Right cardiac atrium (tissue), 5 donors: Measurements from ENCODE around the gene GLIS2. TPM values are rescaled to one million over a fixed set of nuclear protein-coding genes. Genes with fewer than 3 reads are reported as not detected.

Source experiments
- ATAC-seq, 2 donors: fragments of 200-7000 bp; cut with Tn5 transposase; one replicate each; pipeline versions ENCODE4 v1.8.0 to v1.9.1; 2020; ENCODE audit warnings: moderate library complexity in 2 of 2, mild to moderate bottlenecking in 1 of 2
- DNase-seq, 3 donors: peaks; one replicate each; pipeline ENCODE4 v3.0.0-alpha.2; 2020
- H3K27ac ChIP-seq: one replicate; pipeline ENCODE4 v1.5.1; 2013; ENCODE audit warnings: mild to moderate bottlenecking, low read length, control low read depth, moderate library complexity
- H3K27me3 ChIP-seq: one replicate; pipeline ENCODE4 v1.6.1; 2013; ENCODE audit not compliant: control insufficient read depth, insufficient read depth
- H3K4me1 ChIP-seq: one replicate; pipeline ENCODE4 v1.6.1; 2013; ENCODE audit warnings: low read length; ENCODE audit not compliant: control insufficient read depth, insufficient read depth
- H3K4me3 ChIP-seq: one replicate; pipeline ENCODE4 v1.5.1; 2013; ENCODE audit warnings: low read length, control low read depth
- H3K9me3 ChIP-seq: one replicate; pipeline ENCODE4 v1.6.1; 2013; ENCODE audit warnings: low read length; ENCODE audit not compliant: control insufficient read depth
- WGBS: extraction: QIAGEN DNeasy Blood & Tissue Kit; methylation state at CpG from one replicate; pipeline ENCODE4 v1.1.7; 2013; 5-methylcytosine and 5-hydroxymethylcytosine counted together
- intact Hi-C, 4 donors: fragments of 100-400 bp; cut with DNase I; formaldehyde crosslinking; loops; one replicate each; pipeline versions ENCODE4 v1.11.0 to v1.14.0; 2022 to 2023
- polyA plus RNA-seq: library from polyadenylated mRNA; stranded (reverse); fragments of 200-250 nt; gene quantifications from one replicate; pipeline ENCODE4 v1.2.3, GENCODE V29; 2013
- total RNA-seq, 4 donors: library from RNA; stranded (reverse); fragmentation: NEBNext Ultra II Directional; extraction: Animal tissue kit (Norgen Biotek cat#: 25700); gene quantifications; one replicate each; pipeline ENCODE4 v1.2.1, GENCODE V29; 2021
- donor health status: healthy with polysubstance abuse.
- donor health status: DM: no; HTN: yes; CAD: no.
- donor health status: DM: no; HTN: no; CAD: no.
- donor health status: DM: no; HTN: yes; CAD: no; lungs with severe emphysema.
- donor health status: DM: yes; HTN: yes; CAD: no.

Gene GLIS2
- total and polyA plus RNA-seq, 5 donors, result 15.2 to 34.6 (median 31.6) TPM

DNA sequence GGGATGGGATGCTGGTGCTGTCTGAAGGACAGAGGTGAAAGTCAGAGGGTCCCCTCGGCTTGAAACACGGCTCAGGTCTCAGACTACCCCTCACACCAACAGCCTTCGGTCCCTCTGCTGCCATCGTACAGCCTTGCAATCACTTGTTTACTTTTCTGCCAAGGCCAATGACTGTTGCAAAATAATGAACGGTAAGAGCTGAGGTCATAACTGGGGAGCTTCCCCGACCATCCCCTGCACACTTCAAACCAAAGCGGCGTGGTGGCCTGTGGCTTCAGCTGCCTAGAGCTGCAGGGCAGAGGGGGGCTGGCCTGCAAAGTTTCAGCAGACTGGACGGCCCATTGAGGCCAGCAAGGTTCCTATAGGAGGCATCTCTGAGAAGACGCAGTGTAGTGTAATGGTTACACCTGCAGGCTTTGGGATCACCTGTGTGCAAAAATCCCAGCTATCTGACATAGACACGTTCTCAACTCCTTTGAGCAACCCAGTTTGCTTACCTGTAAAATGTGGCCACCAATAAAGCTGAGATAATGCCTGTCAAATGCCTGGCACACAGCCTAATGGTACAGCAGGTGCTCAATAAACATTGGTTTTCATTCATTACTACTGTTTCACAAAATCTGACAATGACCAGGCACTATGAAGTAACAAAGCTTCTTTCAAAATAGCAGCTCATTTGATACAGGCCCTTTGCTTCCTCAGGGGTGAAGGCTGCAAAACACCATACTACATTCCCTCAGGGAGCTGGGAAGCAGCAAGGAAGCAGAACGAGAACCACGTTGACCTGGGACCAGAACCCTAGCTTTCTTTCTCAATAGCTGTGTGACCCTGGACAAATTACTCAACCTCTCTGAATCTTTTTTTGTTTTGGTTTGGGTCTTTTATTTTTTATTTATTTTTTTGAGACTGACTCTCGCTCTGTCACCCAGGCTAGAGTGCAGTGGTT is 30.2 kb downstream of the GLIS2 start:
- intact Hi-C loops, result no loop called here
- WGBS, result 72% methylated on average over 14 of the region's 14 CpGs
- Histone ChIP-seq H3K4me1 (peaks cover 4% of the 10 kb centered on the region), H3K9me3 (no peaks in the 10 kb centered on the region), H3K4me3 (no peak overlapping the region), H3K27ac (no peak overlapping the region), H3K27me3 (no peaks in the 10 kb centered on the region)
- ATAC-seq, result no peak
- no peak for DNase-seq

DNA sequence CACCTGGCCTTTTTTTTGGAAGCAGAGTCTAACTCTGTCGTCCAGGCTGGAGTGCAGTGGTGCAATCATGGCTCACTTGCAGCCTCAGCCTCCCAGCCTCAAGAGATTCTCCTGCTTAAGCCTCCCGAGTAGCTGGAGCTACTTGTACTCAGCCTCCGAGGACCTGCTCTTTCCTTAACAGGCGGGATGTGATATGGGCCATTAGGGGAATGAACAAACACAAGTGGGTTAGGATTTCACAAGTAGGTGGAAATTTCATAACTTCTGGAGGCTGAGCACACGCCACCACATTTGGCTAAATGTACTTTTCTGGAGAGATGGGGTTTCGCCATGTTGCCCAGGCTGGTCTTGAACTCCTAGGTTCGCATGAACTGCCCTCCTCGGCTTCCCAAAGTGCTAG is 31.1 kb downstream of the GLIS2 start:
- H3K27me3 ChIP-seq, result no peaks in the 10 kb centered on the region
- intact Hi-C loops, result no loop called here
- DNase-seq (no peak), ATAC-seq (no peak)
- H3K4me3 ChIP-seq, result no peak overlapping the region
- peak overlapping the region; percentile 11 for H3K27ac ChIP-seq
- H3K9me3 ChIP-seq, result no peaks in the 10 kb centered on the region
- H3K4me1 ChIP-seq, result peaks cover 4% of the 10 kb centered on the region
- 77% methylated on average over 8 of the region's 8 CpGs for WGBS

DNA sequence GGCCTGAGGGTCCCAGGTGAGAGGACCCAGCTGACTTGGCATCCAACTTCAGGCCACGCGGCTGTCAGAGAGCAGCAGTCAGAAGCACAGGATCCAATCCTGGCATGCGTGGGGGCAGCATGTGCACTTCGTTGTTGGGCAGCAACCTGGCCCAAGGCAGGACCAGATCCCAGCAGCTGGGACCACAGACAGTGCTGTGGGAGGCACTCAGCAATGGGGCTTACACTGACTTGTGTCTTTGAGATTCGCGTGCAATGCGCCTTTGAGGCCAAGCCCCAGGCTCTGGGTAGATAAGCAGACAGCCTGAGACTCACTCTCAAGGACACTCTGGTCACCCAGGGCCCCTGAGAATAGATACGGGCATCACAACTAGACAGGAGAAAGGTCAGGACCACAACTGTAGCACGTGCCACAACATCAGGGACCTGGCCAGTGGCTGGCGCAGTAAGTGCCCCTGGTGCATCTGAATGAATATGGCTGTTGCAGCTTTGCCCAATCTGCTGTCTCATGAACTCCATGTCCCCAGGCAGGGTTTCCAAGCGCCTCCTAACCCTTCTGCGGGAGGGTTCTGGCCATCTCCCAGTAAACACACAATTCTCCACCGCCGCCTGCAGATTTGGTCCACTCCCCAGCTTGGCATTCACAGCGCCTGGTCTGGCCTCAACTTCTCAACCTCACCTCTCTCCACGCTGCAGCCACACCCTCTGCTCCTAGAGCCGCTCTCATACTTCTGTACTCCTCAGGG is 32.1 kb downstream of the GLIS2 start:
- Histone ChIP-seq H3K9me3 (no peaks in the 10 kb centered on the region), H3K4me1 (peaks cover 4% of the 10 kb centered on the region), H3K27me3 (no peaks in the 10 kb centered on the region), H3K4me3 (no peak overlapping the region), H3K27ac (peak overlapping the region; percentile 11)
- intact Hi-C loops, result no loop called here
- WGBS, result 62% methylated on average over 17 of the region's 17 CpGs
- peak; percentile 3 to 5 for ATAC-seq
- DNase-seq, result no peak

DNA sequence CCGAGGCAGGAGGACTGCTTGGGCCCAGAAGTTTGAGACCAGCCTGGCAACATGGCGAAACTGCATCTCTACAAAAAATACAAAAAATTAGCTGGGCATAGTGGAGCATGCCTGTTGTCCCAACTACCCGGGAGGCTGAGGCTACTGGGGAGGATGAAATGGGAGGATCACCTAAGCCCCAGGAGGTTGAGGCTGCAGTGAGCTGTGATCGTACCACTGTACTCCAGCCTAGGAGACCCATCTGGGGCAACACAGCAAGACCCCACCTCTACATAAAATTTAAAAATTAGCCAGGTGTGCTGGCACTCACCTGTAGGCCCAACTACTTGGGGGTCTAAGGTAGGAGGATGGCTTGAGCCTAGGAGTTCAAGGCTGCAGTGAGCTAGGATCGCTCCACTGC is 33.5 kb downstream of the GLIS2 start:
- intact Hi-C loops, result no loop called here
- H3K4me3 ChIP-seq, result no peak overlapping the region
- ATAC-seq, result no peak
- no peak for DNase-seq
- H3K27ac ChIP-seq, result no peak overlapping the region
- peaks cover 4% of the 10 kb centered on the region for H3K4me1 ChIP-seq
- 96% methylated on average over 5 of the region's 5 CpGs for WGBS
- H3K9me3 ChIP-seq, result no peaks in the 10 kb centered on the region
- no peaks in the 10 kb centered on the region for H3K27me3 ChIP-seq

DNA sequence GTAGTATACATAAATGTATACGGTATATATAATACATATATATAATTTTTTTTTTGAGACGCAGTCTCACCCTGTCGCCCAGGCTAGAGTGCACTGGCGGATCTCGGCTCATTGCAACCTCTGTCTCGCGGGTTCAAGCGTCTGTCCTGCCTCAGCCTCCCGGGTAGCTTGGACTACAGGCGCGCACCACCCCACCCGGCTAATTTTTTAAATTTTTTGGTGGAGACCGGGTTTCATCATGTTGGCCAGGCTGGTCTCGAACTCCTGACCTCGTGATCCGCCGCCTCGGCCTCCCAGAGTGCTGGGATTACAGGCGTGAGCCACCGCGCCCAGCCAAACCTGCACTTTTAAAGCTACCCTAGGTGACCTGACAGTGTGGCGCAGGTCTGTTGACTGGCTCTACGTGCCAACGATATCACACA is 34.5 kb downstream of the GLIS2 start:
- 34% methylated on average over 24 of the region's 24 CpGs for WGBS
- no peaks in the 10 kb centered on the region for H3K27me3 ChIP-seq
- no peak for ATAC-seq
- H3K4me3 ChIP-seq, result peak overlapping the region; percentile 94
- peaks cover 4% of the 10 kb centered on the region for H3K4me1 ChIP-seq
- intact Hi-C loops, result no loop called here
- no peaks in the 10 kb centered on the region for H3K9me3 ChIP-seq
- DNase-seq, result peak in 2 of 3 donors; percentile 44 to 66
- H3K27ac ChIP-seq, result peak overlapping the region; percentile 61

DNA sequence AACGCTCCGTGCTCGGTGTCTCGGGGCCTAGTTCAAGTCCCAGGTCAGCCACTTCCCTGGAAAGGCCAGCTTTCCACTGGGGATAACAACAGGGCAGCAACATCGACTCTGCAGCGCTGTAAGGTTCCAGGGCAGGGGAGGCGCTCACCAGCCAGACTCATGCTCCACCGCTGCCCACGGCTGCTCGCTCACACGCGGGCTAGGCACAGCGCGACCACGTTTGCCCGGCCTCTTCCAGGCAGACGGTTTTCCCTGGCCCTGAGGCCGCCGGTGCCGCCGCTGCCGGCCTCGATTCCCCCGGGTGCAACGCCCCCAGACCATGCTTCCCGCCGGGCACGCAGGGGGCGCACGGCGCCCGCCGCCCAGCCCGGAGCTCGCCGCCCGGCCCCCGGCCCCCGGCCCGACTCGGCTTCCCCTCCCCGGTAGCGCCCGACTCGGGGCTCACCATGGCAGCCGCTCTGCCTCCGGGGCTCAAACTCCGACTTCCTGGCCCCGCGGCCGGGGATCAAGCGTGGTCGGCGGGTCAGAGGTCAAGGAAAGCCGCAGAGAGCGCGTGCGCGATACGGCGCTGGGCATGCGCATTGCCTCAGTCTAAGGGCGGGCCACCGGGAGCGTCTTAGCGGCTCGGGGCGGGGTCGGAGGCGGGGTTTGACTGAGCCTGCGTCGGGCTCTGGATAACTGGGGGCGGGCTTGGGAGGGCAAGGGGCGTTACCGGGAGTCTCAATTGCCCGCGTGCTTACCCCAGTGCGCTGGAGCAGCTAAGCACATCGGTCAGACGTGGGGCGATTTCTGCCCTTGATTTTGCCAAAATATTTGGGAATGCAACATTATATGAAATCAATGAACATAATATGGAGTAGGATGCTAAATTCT is 35.2 kb downstream of the GLIS2 start, which contains the start of gene PAM16:
Gene PAM16, minus strand, starts transcription at position 535 of the 873 bp plus-strand sequence. Its CDS starts 87 bp downstream, at position 448.
- Histone ChIP-seq H3K27me3 (no peaks in the 10 kb centered on the region), H3K4me3 (peak within 1 kb of the TSS; percentile 94), H3K9me3 (no peaks in the 10 kb centered on the region), H3K4me1 (peaks cover 4% of the 10 kb centered on the region), H3K27ac (peak within 1 kb of the TSS; percentile 61)
- ATAC-seq, result peak; percentile 95 to 96
- DNase-seq, result peak; percentile 98 to 99 (median 99)
- intact Hi-C loops, result no loop called here
- under 1% methylated on average over 81 of the region's 81 CpGs for WGBS

DNA sequence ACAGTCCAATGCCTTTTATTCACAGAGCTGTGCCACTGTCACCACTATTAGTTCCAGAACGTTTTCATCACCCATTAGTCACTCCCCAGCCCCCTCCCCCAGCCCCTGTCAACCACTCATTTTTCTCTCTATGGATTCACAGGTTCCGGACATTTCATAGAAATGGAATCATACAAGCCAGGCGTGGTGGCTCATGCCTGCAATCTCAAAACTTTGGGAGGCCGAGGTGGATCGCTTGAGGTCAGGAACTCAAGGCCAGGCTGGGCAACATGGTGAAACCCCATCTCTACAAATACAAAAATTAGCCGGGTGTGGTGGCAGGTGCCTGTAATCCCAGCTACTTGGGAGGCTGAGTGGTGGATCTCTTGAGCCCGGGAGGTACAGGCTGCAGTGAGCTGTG is 36.0 kb downstream of the GLIS2 start:
- H3K27ac ChIP-seq, result no peak overlapping the region
- H3K4me1 ChIP-seq, result peaks cover 4% of the 10 kb centered on the region
- H3K27me3 ChIP-seq, result no peaks in the 10 kb centered on the region
- 78% methylated on average over 7 of the region's 7 CpGs for WGBS
- DNase-seq (no peak), ATAC-seq (no peak)
- intact Hi-C loops, result no loop called here
- no peaks in the 10 kb centered on the region for H3K9me3 ChIP-seq
- no peak overlapping the region for H3K4me3 ChIP-seq

DNA sequence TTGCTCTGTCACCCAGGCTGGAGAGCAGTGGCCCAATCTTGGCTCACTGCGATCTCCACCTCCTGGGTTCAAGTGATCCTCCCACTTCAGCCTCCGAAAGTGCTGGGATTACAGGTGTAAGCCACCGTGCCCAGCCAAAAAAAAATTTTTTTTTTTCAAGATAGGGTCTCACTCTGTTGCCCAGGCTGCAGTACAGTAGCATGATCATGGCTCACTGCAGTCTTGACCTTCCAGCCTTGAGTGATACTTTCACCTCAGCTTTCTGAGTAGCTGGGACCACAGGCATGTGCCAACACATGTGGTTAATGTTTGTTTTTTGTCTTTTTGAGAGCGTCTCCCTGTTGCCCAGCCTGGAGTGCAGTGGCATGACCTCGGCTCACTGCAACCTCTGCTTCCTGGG is 37.0 kb downstream of the GLIS2 start:
- WGBS, result 95% methylated on average over 5 of the region's 5 CpGs
- ATAC-seq (no peak), DNase-seq (no peak)
- H3K27ac ChIP-seq, result no peak overlapping the region
- no peaks in the 10 kb centered on the region for H3K4me1 ChIP-seq
- no peak overlapping the region for H3K4me3 ChIP-seq
- no peaks in the 10 kb centered on the region for H3K9me3 ChIP-seq
- intact Hi-C loops, result no loop called here
- H3K27me3 ChIP-seq, result no peaks in the 10 kb centered on the region

DNA sequence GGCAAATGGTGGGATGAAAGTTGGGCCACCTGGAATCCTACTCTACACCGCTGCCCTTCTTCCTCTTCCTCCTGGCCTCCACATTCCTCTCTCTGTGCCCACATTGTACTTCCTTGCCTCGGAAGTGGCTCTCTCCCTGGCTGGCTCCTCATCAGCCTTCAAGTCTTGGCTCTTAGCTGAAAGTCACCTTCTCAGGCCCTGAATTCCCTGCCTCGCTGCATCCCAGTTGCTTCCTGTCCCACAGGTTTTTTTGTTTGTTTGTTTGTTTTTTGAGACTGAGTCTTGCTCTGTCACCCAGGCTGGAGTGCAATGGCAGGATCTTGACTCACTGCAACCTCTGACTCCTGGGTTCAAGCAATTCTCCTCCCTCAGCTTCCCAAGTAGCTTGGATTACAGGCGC is 37.8 kb downstream of the GLIS2 start:
- no peaks in the 10 kb centered on the region for H3K4me1 ChIP-seq
- ATAC-seq (no peak), DNase-seq (no peak)
- H3K27me3 ChIP-seq, result no peaks in the 10 kb centered on the region
- 87% methylated on average over 4 of the region's 4 CpGs for WGBS
- intact Hi-C loops, result no loop called here
- H3K27ac ChIP-seq, result no peak overlapping the region
- H3K4me3 ChIP-seq, result no peak overlapping the region
- no peaks in the 10 kb centered on the region for H3K9me3 ChIP-seq

DNA sequence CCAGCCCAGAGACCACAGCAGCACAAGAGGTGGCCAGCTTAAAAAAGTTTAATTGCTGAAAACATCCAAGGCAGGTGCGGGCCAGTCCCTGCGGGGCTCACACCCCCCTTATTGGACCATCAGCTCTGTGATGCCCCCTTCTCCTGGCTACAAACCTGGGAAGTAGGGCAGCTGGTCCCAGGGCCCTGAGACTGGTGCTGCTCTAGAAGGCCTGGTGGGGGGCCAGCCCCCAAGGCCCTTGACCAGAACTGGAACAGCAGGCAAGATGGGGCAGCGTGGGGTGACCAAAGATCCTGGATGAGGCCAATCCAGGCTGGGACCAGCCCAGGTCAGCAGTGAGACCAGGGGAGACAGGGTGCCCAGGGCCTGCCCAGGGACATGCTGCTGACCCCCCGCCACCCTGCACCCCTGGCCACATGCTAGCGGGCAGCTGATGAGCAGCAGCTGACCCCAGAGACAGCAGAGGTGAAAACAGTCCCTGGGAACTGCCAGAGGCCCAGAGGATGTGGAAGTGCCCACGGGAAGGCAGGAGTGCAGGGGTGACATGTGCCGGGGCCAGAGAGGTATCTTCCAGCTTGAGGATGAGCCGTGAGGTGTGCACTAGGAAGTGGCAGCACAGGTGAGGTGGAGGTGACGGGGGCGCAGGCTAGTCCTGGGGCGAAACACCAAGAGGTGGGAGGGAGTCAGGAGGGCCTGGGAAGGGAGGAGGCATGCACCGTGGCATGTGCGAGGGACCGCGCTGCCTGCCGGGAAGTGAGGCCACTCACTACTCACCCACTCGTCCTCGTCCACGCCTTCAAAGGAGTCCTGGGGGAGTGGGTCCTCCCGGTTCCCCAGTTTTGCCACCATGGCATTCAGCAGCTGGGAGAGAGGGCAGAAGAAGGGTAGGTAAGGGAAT is 38.9 kb downstream of the GLIS2 start:
- H3K27ac ChIP-seq, result no peak overlapping the region
- 93% methylated on average over 20 of the region's 20 CpGs for WGBS
- intact Hi-C loops, result no loop called here
- no peaks in the 10 kb centered on the region for H3K4me1 ChIP-seq
- ATAC-seq (no peak), DNase-seq (no peak)
- H3K27me3 ChIP-seq, result no peaks in the 10 kb centered on the region
- no peak overlapping the region for H3K4me3 ChIP-seq
- H3K9me3 ChIP-seq, result no peaks in the 10 kb centered on the region
